CD14-positive monocyte (primary cell): ENCODE results near the gene MUSK. TPM values are rescaled to one million over a fixed set of nuclear protein-coding genes. Genes with fewer than 3 reads are reported as not detected.

ENCODE experiments used
- DNase-seq, 3 donors: peaks; one replicate each; pipeline ENCODE4 v3.0.0-alpha.2; 2011 to 2022
- H2AFZ ChIP-seq: 2 replicates; pipeline ENCODE4 v1.6.0; 2012; ENCODE audit warnings: mild to moderate bottlenecking, low read depth, low read length, inconsistent platforms; ENCODE audit not compliant: insufficient read depth, poor library complexity, severe bottlenecking
- H3K27ac ChIP-seq, 2 donors: 1 replicate in 1 of 2; 2 replicates in 1 of 2; pipeline ENCODE4 v1.5.1; 2012 to 2013; ENCODE audit warnings: low read length in 2 of 2, control low read depth in 1 of 2, inconsistent platforms in 1 of 2, low read depth in 1 of 2, mild to moderate bottlenecking in 1 of 2
- H3K27me3 ChIP-seq, 2 donors: one replicate each; pipeline versions ENCODE4 v1.6.0 to v1.6.1; 2011 to 2013; ENCODE audit warnings: low read length in 2 of 2; ENCODE audit not compliant: control insufficient read depth in 2 of 2, insufficient read depth in 2 of 2
- H3K36me3 ChIP-seq, 2 donors: replicated peaks in 1 of 2; 1 replicate in 1 of 2; 2 replicates in 1 of 2; pipeline versions ENCODE4 v1.5.1 to v1.6.1; 2012 to 2013; ENCODE audit warnings: low read length in 2 of 2, control low read depth in 1 of 2, inconsistent platforms in 1 of 2, mild to moderate bottlenecking in 1 of 2; ENCODE audit not compliant: insufficient read depth in 2 of 2, control insufficient read depth in 1 of 2
- H3K4me1 ChIP-seq, 2 donors: 1 replicate in 1 of 2; 2 replicates in 1 of 2; pipeline versions ENCODE4 v1.5.1 to v1.6.1; 2012 to 2013; ENCODE audit warnings: low read length in 2 of 2, control low read depth in 1 of 2, inconsistent platforms in 1 of 2, mild to moderate bottlenecking in 1 of 2, moderate library complexity in 1 of 2; ENCODE audit not compliant: insufficient read depth in 2 of 2, control insufficient read depth in 1 of 2
- H3K4me2 ChIP-seq: replicated peaks from 2 replicates; pipeline ENCODE3; 2012; ENCODE audit warnings: low read length, moderate library complexity, mild to moderate bottlenecking; ENCODE audit not compliant: poor library complexity, severe bottlenecking; ENCODE audit errors: extremely low read depth
- H3K4me3 ChIP-seq, 3 experiments: fragments of 200-600 bp in 1 of 3; sonication (generic) in 1 of 3; replicated peaks in 1 of 3; 1 replicate in 2 of 3; 2 replicates in 1 of 3; pipeline ENCODE4 v1.5.1; 2011 to 2013; ENCODE audit warnings: low read length in 3 of 3, mild to moderate bottlenecking in 3 of 3, control low read depth in 2 of 3, low read depth in 2 of 3, inconsistent platforms in 1 of 3, moderate library complexity in 1 of 3
- H3K79me2 ChIP-seq: 2 replicates; pipeline ENCODE4 v1.6.0; 2012; ENCODE audit warnings: mild to moderate bottlenecking, control low read depth, inconsistent platforms, low read length, moderate library complexity; ENCODE audit not compliant: insufficient read depth
- H3K9ac ChIP-seq: 2 replicates; pipeline ENCODE4 v1.6.0; 2017; ENCODE audit warnings: low read length, mild to moderate bottlenecking; ENCODE audit not compliant: insufficient read depth, poor library complexity, severe bottlenecking
- H3K9me3 ChIP-seq, 2 donors: replicated peaks in 1 of 2; 1 replicate in 1 of 2; 2 replicates in 1 of 2; pipeline versions ENCODE4 v1.5.1 to v1.6.1; 2012 to 2013; ENCODE audit warnings: low read length in 2 of 2, control low read depth in 1 of 2; ENCODE audit not compliant: control insufficient read depth in 1 of 2, insufficient read depth in 1 of 2
- H4K20me1 ChIP-seq: 2 replicates; pipeline ENCODE4 v1.6.0; 2012; ENCODE audit warnings: mild to moderate bottlenecking, low read length, control low read depth, moderate library complexity; ENCODE audit not compliant: insufficient read depth
- H3K27ac Mint-ChIP-seq, 7 donors: one replicate each; pipeline ENCODE4 v1.8.0; 2020; ENCODE audit warnings: mild to moderate bottlenecking in 7 of 7, mixed read lengths in 7 of 7, moderate library complexity in 6 of 7, inconsistent platforms in 2 of 7
- H3K27me3 Mint-ChIP-seq, 3 donors: one replicate each; pipeline ENCODE4 v1.8.0; 2021 to 2022; ENCODE audit warnings: low read depth in 3 of 3, mild to moderate bottlenecking in 3 of 3, mixed read lengths in 3 of 3, moderate library complexity in 3 of 3, inconsistent platforms in 1 of 3
- H3K36me3 Mint-ChIP-seq, 2 donors: one replicate each; pipeline ENCODE4 v1.8.0; 2020; ENCODE audit warnings: mixed read lengths in 2 of 2, inconsistent platforms in 1 of 2, mild to moderate bottlenecking in 1 of 2
- H3K4me1 Mint-ChIP-seq: one replicate; pipeline ENCODE4 v1.8.0; 2020; ENCODE audit warnings: mild to moderate bottlenecking, mixed read lengths
- H3K4me3 Mint-ChIP-seq, 2 donors: one replicate each; pipeline ENCODE4 v1.8.0; 2020; ENCODE audit warnings: mild to moderate bottlenecking in 2 of 2, mixed read lengths in 2 of 2, moderate library complexity in 1 of 2
- H3K9me3 Mint-ChIP-seq, 7 donors: one replicate each; pipeline ENCODE4 v1.8.0; 2020 to 2022; ENCODE audit warnings: mixed read lengths in 7 of 7, mild to moderate bottlenecking in 6 of 7, moderate library complexity in 6 of 7, inconsistent platforms in 2 of 7
- whole genome bisulfite sequencing: methylation state at CpG from one replicate; pipeline ENCODE4 v1.1.5; 2013; ENCODE audit warnings: missing lambda C conversion rate; ENCODE audit not compliant: insufficient coverage; 5-methylcytosine and 5-hydroxymethylcytosine counted together
- intact Hi-C, 2 donors: fragments of 100-400 bp; cut with micrococcal nuclease; formaldehyde crosslinking; loops; one replicate each; pipeline versions ENCODE4 v1.15.0 to v1.15.1; 2023
- polyA plus RNA-seq, 3 donors: library from polyadenylated mRNA; depleted of rRNA in 1 of 3; unstranded in 2 of 3; stranded (reverse) in 1 of 3; fragments of 300-500 nt in 2 of 3; fragments of >200 nt in 1 of 3; fragmentation: Illumina TruSeq in 2 of 3; gene quantifications; 1 replicate in 2 of 3; 2 replicates in 1 of 3; pipeline ENCODE4 v1.2.3, GENCODE V29; 2012 to 2021
- TF ChIP-seq, protein P1 (sequence below): fragments of 200-600 bp; IDR thresholded peaks from one replicate; pipeline ENCODE4 v1.8.0; 2022; ENCODE audit warnings: antibody characterized with exemption, mild to moderate bottlenecking

The MUSK gene
- polyA plus RNA-seq, 3 donors: not detected

DNA sequence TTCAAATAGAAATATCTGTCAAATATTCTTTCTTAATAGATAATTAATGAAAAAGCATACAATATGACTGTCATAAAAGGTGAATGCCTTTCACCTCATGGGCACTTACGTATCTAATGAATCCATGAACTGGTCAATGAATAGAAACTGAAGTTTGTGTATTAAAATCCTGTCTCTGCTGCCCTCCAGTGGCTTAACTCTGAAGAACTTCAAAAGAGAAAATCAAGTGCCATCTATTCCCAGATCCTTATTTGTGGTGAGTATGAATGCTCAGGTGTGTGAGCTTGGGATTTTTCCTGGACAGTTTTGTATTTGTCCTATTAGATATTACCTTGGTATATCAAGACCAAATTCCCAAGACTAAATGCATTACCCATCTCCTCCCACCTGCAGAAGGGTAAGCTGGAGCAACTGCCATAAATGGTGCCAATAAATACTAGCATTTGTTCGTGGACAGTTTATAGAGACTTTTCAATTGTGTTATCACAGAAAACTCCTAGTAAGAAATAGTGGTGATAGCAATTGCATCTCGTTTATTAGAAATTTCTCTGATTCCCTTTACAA, 45.0 kb upstream of the MUSK start:
- Histone ChIP-seq H3K9me3 (no peaks in the 10 kb centered on the region), H2AFZ (no peak overlapping the region), H3K4me1 (no peaks in the 10 kb centered on the region), H4K20me1 (no peaks in the 10 kb centered on the region), H3K27ac (no peak overlapping the region), H3K27me3 (no peaks in the 10 kb centered on the region), H3K36me3 (no peaks in the 10 kb centered on the region), H3K4me3 (no peak overlapping the region), H3K79me2 (no peaks in the 10 kb centered on the region), H3K9ac (no peak overlapping the region), H3K4me2 (no peak overlapping the region)
- intact Hi-C loops: loop anchor here (5.0 to 10.0 kb wide), 3 partner anchors 199 to 439 kb away; no protein-coding TSS in a partner anchor
- peaks cover 0 to 8% (median 0%) of the 10 kb centered on the region in 3 donors for H3K27me3 Mint-ChIP-seq
- TF ChIP-seq, protein P1, sequence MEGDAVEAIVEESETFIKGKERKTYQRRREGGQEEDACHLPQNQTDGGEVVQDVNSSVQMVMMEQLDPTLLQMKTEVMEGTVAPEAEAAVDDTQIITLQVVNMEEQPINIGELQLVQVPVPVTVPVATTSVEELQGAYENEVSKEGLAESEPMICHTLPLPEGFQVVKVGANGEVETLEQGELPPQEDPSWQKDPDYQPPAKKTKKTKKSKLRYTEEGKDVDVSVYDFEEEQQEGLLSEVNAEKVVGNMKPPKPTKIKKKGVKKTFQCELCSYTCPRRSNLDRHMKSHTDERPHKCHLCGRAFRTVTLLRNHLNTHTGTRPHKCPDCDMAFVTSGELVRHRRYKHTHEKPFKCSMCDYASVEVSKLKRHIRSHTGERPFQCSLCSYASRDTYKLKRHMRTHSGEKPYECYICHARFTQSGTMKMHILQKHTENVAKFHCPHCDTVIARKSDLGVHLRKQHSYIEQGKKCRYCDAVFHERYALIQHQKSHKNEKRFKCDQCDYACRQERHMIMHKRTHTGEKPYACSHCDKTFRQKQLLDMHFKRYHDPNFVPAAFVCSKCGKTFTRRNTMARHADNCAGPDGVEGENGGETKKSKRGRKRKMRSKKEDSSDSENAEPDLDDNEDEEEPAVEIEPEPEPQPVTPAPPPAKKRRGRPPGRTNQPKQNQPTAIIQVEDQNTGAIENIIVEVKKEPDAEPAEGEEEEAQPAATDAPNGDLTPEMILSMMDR: peak; percentile 82
- H3K4me3 Mint-ChIP-seq: no peak overlapping the region
- no peak overlapping the region for H3K27ac Mint-ChIP-seq
- peak; percentile 15 to 63 (median 38) for DNase-seq
- WGBS: no CpG with 5 or more reads among the region's 3 CpGs
- no peaks in the 10 kb centered on the region for H3K4me1 Mint-ChIP-seq
- H3K9me3 Mint-ChIP-seq: no peaks in the 10 kb centered on the region
- no peaks in the 10 kb centered on the region for H3K36me3 Mint-ChIP-seq

DNA sequence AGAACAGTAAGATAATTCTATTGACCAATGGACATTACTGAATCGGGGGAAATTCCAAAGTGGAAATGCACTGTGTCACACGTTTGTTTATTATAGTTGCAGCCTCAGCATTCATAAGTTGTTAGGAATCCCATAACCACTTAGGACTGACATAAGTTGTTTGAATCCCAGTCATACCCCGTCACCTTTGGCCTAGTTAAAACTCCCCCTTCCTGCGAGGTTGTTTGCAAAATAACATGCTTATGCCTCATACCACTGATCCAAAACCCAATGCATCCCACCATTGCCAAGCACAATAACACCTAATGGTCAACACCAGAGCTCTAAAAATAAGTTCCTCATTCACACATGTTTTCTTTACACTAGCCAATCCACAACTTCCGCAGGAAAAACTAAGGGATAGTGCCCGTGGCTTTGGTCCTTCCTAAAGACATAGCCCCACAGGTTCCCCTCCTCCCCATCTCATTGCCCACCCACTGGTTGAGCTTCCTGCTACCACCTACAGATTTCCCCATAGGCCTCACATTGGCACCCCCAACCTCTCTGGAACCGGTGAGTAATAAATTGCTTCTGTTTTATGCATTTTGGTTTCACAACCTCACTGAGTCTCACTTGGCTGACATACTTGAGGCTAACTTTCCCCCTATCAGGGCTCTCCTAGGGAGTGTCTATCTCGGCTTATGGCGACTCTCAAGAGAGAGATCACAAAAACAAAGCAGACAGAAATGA, 42.3 kb upstream of the MUSK start:
- Histone ChIP-seq H3K4me3 (no peak overlapping the region), H3K79me2 (no peaks in the 10 kb centered on the region), H2AFZ (no peak overlapping the region), H3K9me3 (no peaks in the 10 kb centered on the region), H3K36me3 (no peaks in the 10 kb centered on the region), H3K4me2 (no peak overlapping the region), H4K20me1 (no peaks in the 10 kb centered on the region), H3K27ac (no peak overlapping the region), H3K4me1 (no peaks in the 10 kb centered on the region), H3K9ac (no peak overlapping the region), H3K27me3 (no peaks in the 10 kb centered on the region)
- Mint-ChIP-seq H3K4me3 (no peak overlapping the region), H3K27me3 (peaks cover 0 to 2% (median 0%) of the 10 kb centered on the region in 3 donors), H3K36me3 (no peaks in the 10 kb centered on the region), H3K9me3 (peaks cover 0 to 8% (median 0%) of the 10 kb centered on the region in 7 donors), H3K4me1 (no peaks in the 10 kb centered on the region), H3K27ac (peak overlapping the region in 1 of 7 donors; percentile 32)
- TF ChIP-seq, protein P1: no peak
- DNase-seq: peak in 2 of 3 donors; percentile 3 to 7
- 65% methylated on average over 7 of the region's 9 CpGs for WGBS
- intact Hi-C loops: loop anchor here (10.0 kb wide), 2 partner anchors 201 to 441 kb away; no protein-coding TSS in a partner anchor
